Upper lobe of left lung (tissue), 4 donors: Measurements from ENCODE around the gene MMD.

Source experiments
- CTCF ChIP-seq, 6 experiments: fragments of 450-650 bp in 4 of 6; fragments of 200-600 bp in 2 of 6; sonication (generic) in 2 of 6; IDR thresholded peaks; one replicate each; pipeline ENCODE4 v1.5.1; 2016 to 2019; ENCODE audit warnings: antibody characterized with exemption in 6 of 6
- POLR2A ChIP-seq, 4 donors: fragments of 450-650 bp; IDR thresholded peaks; one replicate each; pipeline ENCODE4 v1.5.1; 2016 to 2017; ENCODE audit warnings: antibody characterized with exemption in 4 of 4, mild to moderate bottlenecking in 2 of 4

GRCh38 chr17:55420776-55421178 is 858 bp downstream of the MMD start:
- no peak for TF ChIP-seq POLR2A (IDR thresholded peaks at IDR 0.05)
- TF ChIP-seq CTCF (IDR thresholded peaks at IDR 0.05) = no peak
